Lower leg skin (tissue), 3 donors: ENCODE measurements around the gene INHBA.

Source experiments
- POLR2A ChIP-seq, 2 donors: fragments of 450-650 bp; IDR thresholded peaks; one replicate each; pipeline ENCODE4 v1.6.1; 2016 to 2017; ENCODE audit warnings: antibody characterized with exemption in 2 of 2, mild to moderate bottlenecking in 1 of 2, moderate library complexity in 1 of 2
- TF ChIP-seq, protein P1 (sequence below), 3 donors: fragments of 450-650 bp; IDR thresholded peaks; one replicate each; pipeline ENCODE4 v1.5.1; 2016; ENCODE audit warnings: antibody characterized with exemption in 3 of 3, mild to moderate bottlenecking in 3 of 3, moderate library complexity in 2 of 3

GRCh38 chr7:41738806-41739205 lies 35.9 kb upstream of the INHBA start:
- TF ChIP-seq, protein P1, sequence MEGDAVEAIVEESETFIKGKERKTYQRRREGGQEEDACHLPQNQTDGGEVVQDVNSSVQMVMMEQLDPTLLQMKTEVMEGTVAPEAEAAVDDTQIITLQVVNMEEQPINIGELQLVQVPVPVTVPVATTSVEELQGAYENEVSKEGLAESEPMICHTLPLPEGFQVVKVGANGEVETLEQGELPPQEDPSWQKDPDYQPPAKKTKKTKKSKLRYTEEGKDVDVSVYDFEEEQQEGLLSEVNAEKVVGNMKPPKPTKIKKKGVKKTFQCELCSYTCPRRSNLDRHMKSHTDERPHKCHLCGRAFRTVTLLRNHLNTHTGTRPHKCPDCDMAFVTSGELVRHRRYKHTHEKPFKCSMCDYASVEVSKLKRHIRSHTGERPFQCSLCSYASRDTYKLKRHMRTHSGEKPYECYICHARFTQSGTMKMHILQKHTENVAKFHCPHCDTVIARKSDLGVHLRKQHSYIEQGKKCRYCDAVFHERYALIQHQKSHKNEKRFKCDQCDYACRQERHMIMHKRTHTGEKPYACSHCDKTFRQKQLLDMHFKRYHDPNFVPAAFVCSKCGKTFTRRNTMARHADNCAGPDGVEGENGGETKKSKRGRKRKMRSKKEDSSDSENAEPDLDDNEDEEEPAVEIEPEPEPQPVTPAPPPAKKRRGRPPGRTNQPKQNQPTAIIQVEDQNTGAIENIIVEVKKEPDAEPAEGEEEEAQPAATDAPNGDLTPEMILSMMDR (IDR thresholded peaks at IDR 0.05): no peak
- no peak for TF ChIP-seq POLR2A (IDR thresholded peaks at IDR 0.05)
